ENCODE data around the gene NLGN1.

Gene NLGN1

DNA sequence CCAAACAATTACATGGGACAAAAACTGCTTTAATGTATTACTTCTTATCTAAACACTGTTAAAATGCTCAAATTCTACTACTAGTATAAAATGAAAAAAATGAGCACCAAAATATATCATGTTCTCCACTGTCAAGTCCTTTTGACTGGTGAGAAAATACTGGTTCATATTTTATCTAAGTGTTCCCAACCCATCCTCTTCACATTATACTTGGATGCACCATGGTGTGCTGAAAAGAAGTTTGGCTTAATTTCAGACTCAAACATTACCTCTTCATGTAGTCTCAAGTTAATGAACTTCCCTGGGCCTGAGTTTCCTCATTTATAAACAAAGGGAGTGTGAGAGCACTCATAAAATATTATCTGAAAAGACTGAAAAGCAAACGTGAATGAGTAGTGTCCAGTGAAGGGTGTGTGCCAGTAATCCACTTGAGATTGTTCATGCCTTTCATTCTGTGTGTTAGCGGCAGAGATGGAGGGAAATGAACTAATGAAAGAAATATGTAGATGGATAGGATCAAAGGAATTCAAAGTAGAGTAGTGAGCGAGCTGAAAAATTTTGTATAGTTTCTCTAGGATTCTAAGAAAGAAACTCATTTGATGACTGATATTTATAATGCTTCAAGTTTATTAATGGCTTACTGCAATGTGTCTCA is 263.2 kb downstream of the NLGN1 start:
- Mint-ChIP-seq H3K27ac (no peak overlapping the region), H3K36me3 (ENCODE audit: low read depth) (no peaks in the 10 kb centered on the region), H3K4me3 (no peak overlapping the region), H3K9me3 (no peaks in the 10 kb centered on the region), H3K27me3 (no peaks in the 10 kb centered on the region), H3K4me1 (ENCODE audit: low read depth) (no peaks in the 10 kb centered on the region)
- no peak for DNase-seq

GRCh38 chr3:173663696-173664111 is 266.2 kb downstream of the NLGN1 start:
- Mint-ChIP-seq H3K4me3 (no peak overlapping the region), H3K4me1 (ENCODE audit: low read depth) (no peaks in the 10 kb centered on the region), H3K9me3 (no peaks in the 10 kb centered on the region), H3K27ac (no peak overlapping the region), H3K36me3 (ENCODE audit: low read depth) (no peaks in the 10 kb centered on the region), H3K27me3 (no peaks in the 10 kb centered on the region)
- DNase-seq = no peak

DNA sequence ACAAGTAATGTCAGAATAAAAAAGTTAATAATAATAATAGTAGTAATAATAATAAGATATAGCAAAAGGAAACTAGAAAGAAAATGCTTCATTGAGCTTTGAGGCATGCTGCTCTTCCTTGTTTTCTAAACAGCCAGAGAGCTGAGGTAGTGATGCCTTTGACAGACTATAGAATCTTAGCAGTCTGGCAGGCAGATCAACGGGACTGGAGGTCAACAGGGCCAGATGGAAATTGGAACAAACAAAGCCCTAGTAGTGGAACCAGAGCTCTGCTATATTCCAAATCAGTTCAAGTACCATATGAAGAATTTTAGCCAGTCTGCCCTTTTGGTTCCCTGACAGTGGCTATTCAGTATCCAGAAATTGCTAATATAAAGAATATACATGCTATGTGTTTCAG is 278.6 kb downstream of the NLGN1 start:
- Mint-ChIP-seq H3K36me3 (ENCODE audit: low read depth) (no peaks in the 10 kb centered on the region), H3K9me3 (no peaks in the 10 kb centered on the region), H3K4me1 (ENCODE audit: low read depth) (no peaks in the 10 kb centered on the region), H3K4me3 (no peak overlapping the region), H3K27ac (no peak overlapping the region), H3K27me3 (no peaks in the 10 kb centered on the region)
- DNase-seq = no peak

DNA sequence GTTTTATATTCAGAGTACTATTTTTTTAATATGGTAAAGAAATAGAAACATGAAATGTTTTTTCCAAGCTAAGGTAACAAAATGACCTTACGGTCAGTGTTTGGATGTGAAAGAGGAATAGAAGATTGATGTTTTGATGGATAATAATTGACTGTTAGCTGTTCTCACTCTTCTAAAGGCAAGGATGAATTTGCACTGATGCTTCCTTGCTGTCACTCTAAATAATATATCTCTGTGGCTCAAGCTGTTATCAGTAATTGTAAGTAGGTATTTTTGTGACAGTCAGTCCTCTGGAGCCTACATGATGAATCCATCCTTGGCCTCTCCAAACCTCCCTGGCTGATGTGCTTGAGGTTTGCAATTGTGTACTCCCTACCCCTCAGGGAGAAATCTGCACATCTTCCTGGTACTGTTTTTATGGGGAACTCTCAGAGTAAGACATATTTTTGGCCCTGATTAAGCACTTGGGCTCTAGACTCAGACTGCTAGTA is 283.7 kb downstream of the NLGN1 start:
- Mint-ChIP-seq H3K4me3 (no peak overlapping the region), H3K27me3 (no peaks in the 10 kb centered on the region), H3K9me3 (no peaks in the 10 kb centered on the region), H3K36me3 (ENCODE audit: low read depth) (no peaks in the 10 kb centered on the region), H3K27ac (no peak overlapping the region), H3K4me1 (ENCODE audit: low read depth) (no peaks in the 10 kb centered on the region)
- DNase-seq = no peak

- H3K36me3 Mint-ChIP-seq (ENCODE audit: low read depth) = no peaks in the 10 kb centered on the region
Measured at GRCh38 chr3:173685456-173685855, 287.9 kb downstream of the NLGN1 start.

GRCh38 chr3:173688216-173688842 is 290.8 kb downstream of the NLGN1 start:
- DNase-seq = no peak
- H3K36me3 Mint-ChIP-seq (ENCODE audit: low read depth) = no peaks in the 10 kb centered on the region
- H3K9me3 Mint-ChIP-seq = no peaks in the 10 kb centered on the region
- H3K27ac Mint-ChIP-seq = no peak overlapping the region
- H3K4me3 Mint-ChIP-seq = no peak overlapping the region
- no peaks in the 10 kb centered on the region for H3K27me3 Mint-ChIP-seq
- no peaks in the 10 kb centered on the region for H3K4me1 Mint-ChIP-seq (ENCODE audit: low read depth)

More at GRCh38 chr3:173685456-173685855, 287.9 kb downstream of the NLGN1 start:
- Mint-ChIP-seq H3K9me3 (no peaks in the 10 kb centered on the region), H3K27me3 (no peaks in the 10 kb centered on the region), H3K4me3 (no peak overlapping the region), H3K4me1 (ENCODE audit: low read depth) (no peaks in the 10 kb centered on the region), H3K27ac (no peak overlapping the region)
- no peak for DNase-seq

GRCh38 chr3:173690542-173691180 is 293.1 kb downstream of the NLGN1 start:
- Mint-ChIP-seq H3K27me3 (no peaks in the 10 kb centered on the region), H3K4me3 (no peak overlapping the region), H3K9me3 (no peaks in the 10 kb centered on the region), H3K4me1 (ENCODE audit: low read depth) (no peaks in the 10 kb centered on the region), H3K36me3 (ENCODE audit: low read depth) (no peaks in the 10 kb centered on the region), H3K27ac (no peak overlapping the region)
- no peak for DNase-seq

DNA sequence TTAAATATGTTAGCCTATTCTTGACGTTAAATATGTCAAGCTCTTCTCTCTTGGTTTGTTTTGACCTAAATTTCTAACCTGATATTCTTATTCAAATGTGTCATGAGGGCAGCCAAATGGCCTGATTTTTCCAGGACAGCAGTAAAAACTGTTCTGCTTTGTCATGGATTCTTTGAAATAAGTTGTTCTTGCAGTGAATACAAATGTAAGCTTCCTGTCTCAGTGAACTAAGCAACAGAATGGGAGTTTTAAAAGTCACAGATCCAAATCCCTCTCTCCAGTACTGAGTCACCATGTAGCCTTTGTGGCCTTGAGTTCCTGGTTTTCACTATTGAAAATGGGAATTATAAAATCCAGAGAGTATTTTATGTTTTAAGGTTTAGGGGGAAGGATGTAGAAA is 301.8 kb downstream of the NLGN1 start:
- no peak overlapping the region for H3K4me3 Mint-ChIP-seq
- no peak overlapping the region for H3K27ac Mint-ChIP-seq
- H3K36me3 Mint-ChIP-seq (ENCODE audit: low read depth) = no peaks in the 10 kb centered on the region
- H3K4me1 Mint-ChIP-seq (ENCODE audit: low read depth) = no peaks in the 10 kb centered on the region
- DNase-seq = no peak
- H3K9me3 Mint-ChIP-seq = peaks cover 10% of the 10 kb centered on the region
- H3K27me3 Mint-ChIP-seq = no peaks in the 10 kb centered on the region

GRCh38 chr3:173700336-173700735 is 302.8 kb downstream of the NLGN1 start:
- Mint-ChIP-seq H3K27me3 (no peaks in the 10 kb centered on the region), H3K4me3 (no peak overlapping the region), H3K27ac (no peak overlapping the region), H3K36me3 (ENCODE audit: low read depth) (no peaks in the 10 kb centered on the region), H3K4me1 (ENCODE audit: low read depth) (no peaks in the 10 kb centered on the region), H3K9me3 (peaks cover 10% of the 10 kb centered on the region)
- no peak for DNase-seq

DNA sequence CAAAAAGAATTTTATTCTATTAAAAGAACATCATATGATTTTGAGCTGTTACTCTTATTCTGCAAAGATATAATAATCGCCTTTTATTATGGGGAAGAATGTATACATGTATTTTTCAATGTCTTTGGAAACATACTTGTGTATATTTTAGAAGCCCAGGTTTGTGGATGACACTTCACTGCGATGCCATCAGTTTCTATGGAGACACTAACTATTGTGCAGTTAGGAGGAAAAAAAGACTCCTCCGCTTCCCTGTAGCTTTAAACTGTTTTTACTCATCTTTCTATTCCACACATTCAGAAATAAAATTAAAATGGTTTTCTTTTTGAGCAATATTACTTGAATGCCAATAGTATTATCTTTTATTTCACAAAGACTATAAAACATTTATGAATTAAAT is 305.0 kb downstream of the NLGN1 start:
- H3K36me3 Mint-ChIP-seq (ENCODE audit: low read depth) = no peaks in the 10 kb centered on the region
- H3K27ac Mint-ChIP-seq = no peak overlapping the region
- DNase-seq = no peak
- peaks cover 3% of the 10 kb centered on the region for H3K9me3 Mint-ChIP-seq
- H3K4me3 Mint-ChIP-seq = no peak overlapping the region
- H3K27me3 Mint-ChIP-seq = no peaks in the 10 kb centered on the region
- H3K4me1 Mint-ChIP-seq (ENCODE audit: low read depth) = no peaks in the 10 kb centered on the region

- Mint-ChIP-seq H3K4me3 (no peak overlapping the region), H3K4me1 (ENCODE audit: low read depth) (no peaks in the 10 kb centered on the region), H3K9me3 (peaks cover 3% of the 10 kb centered on the region), H3K27ac (no peak overlapping the region), H3K27me3 (no peaks in the 10 kb centered on the region), H3K36me3 (ENCODE audit: low read depth) (no peaks in the 10 kb centered on the region)
- no peak for DNase-seq
Measured at GRCh38 chr3:173703771-173704170, 306.2 kb downstream of the NLGN1 start.

DNA sequence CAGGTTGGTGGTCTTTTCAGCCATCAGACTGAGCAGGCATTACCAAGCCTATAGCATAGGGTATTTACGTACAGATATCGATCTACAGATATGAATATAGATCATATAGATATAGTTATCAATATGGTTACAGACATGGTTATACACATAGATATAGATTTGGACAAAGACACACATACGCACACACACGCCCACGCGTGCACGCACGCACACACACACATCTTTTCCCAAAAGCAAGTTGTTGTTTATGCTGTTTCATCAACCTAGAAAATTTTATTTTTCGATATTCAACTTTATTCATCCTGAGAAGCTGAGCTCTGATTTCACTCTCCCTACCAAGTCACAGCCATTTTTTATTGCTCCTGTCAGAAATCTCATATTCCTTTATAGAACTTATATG is 309.1 kb downstream of the NLGN1 start:
- no peak overlapping the region for H3K4me3 Mint-ChIP-seq
- no peak overlapping the region for H3K27ac Mint-ChIP-seq
- H3K27me3 Mint-ChIP-seq = no peaks in the 10 kb centered on the region
- H3K4me1 Mint-ChIP-seq (ENCODE audit: low read depth) = no peaks in the 10 kb centered on the region
- H3K9me3 Mint-ChIP-seq = peaks cover 1% of the 10 kb centered on the region
- no peak for DNase-seq
- H3K36me3 Mint-ChIP-seq (ENCODE audit: low read depth) = no peaks in the 10 kb centered on the region

DNA sequence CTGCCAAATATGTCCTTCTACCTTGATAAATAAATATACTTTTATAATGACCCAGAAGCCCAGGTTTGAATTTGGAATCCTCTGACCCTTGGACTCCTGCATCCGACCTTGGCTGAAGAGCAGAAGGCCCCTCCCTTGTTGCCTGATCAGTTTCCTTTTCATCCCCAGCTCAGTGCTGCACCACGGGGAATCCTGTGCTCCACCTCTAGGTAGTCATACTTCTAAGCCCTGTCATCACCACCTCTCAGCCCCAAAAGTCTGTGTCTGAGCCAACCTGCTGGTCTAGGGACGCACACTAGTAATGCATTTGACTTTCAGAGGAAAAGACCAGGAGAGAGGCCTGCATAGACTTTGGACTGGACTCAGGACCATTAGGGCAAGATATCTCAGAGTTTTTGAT is 310.6 kb downstream of the NLGN1 start:
- peaks cover 3% of the 10 kb centered on the region for H3K9me3 Mint-ChIP-seq
- DNase-seq = no peak
- no peaks in the 10 kb centered on the region for H3K36me3 Mint-ChIP-seq (ENCODE audit: low read depth)
- no peaks in the 10 kb centered on the region for H3K4me1 Mint-ChIP-seq (ENCODE audit: low read depth)
- no peak overlapping the region for H3K4me3 Mint-ChIP-seq
- H3K27ac Mint-ChIP-seq = no peak overlapping the region
- no peaks in the 10 kb centered on the region for H3K27me3 Mint-ChIP-seq

- Mint-ChIP-seq H3K4me3 (no peak overlapping the region), H3K9me3 (peaks cover 3% of the 10 kb centered on the region), H3K36me3 (ENCODE audit: low read depth) (no peaks in the 10 kb centered on the region), H3K27me3 (no peaks in the 10 kb centered on the region), H3K4me1 (ENCODE audit: low read depth) (no peaks in the 10 kb centered on the region), H3K27ac (no peak overlapping the region)
- no peak for DNase-seq
Measured at GRCh38 chr3:173709026-173709425, 311.5 kb downstream of the NLGN1 start.

DNA sequence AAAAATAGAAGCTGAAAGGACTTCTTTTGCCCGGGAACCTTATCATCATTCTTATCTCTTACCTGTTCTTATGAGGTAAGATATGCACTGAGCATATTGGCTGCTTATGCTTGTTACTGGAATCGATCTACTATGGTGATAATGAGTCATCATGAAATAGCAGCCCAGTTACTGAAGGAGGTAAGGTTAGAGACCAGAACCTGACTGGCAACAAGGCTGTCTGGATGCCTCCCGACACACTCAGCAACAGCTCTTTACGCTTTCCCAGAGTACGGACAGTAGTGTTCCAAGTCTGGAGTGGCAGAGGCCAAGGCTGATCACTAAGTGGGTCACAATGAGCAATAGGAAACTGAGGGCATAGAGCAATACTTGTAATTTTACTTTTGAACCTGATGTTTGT is 314.1 kb downstream of the NLGN1 start:
- no peak for DNase-seq
- Mint-ChIP-seq H3K36me3 (ENCODE audit: low read depth) (no peaks in the 10 kb centered on the region), H3K9me3 (peaks cover 3% of the 10 kb centered on the region), H3K4me1 (ENCODE audit: low read depth) (no peaks in the 10 kb centered on the region), H3K27me3 (no peaks in the 10 kb centered on the region), H3K27ac (no peak overlapping the region), H3K4me3 (no peak overlapping the region)

All from activated T-cell treated with anti-CD3 and anti-CD28 coated beads, Interleukin-2, amount 50 U/mL, for 24 hours (primary cell).